Activated T-helper 17 cell treated with anti-CD3 and anti-CD28 coated beads, Interleukin-2, amount 50 U/mL, for 72 hours (primary cell): Measurements from ENCODE around the gene ZNF521. TPM values are rescaled to one million over a fixed set of nuclear protein-coding genes. Genes with fewer than 3 reads are reported as not detected.
A peak's percentile ranks its signal among the peaks of the same experiment; 100 is the strongest.

Source experiments
- ATAC-seq: fragments of 150-1000 bp; cut with Tn5 transposase; replicated peaks from 2 replicates; pipeline ENCODE4 v1.10.0; 2021; ENCODE audit warnings: mild to moderate bottlenecking, moderate library complexity
- H3K27ac Mint-ChIP-seq: one replicate; pipeline ENCODE4 v1.8.0; 2022; ENCODE audit warnings: mixed read lengths
- H3K27me3 Mint-ChIP-seq: one replicate; pipeline ENCODE4 v1.8.0; 2022; ENCODE audit warnings: mixed read lengths
- H3K36me3 Mint-ChIP-seq: one replicate; pipeline ENCODE4 v1.8.0; 2022; ENCODE audit warnings: low read depth, mild to moderate bottlenecking, mixed read lengths
- H3K4me1 Mint-ChIP-seq: one replicate; pipeline ENCODE4 v1.8.0; 2022; ENCODE audit warnings: mixed read lengths
- H3K4me3 Mint-ChIP-seq: one replicate; pipeline ENCODE4 v1.8.0; 2022; ENCODE audit warnings: mild to moderate bottlenecking, mixed read lengths
- H3K9me3 Mint-ChIP-seq: one replicate; pipeline ENCODE4 v1.8.0; 2022; ENCODE audit warnings: mixed read lengths
- total RNA-seq, 2 donors: library from RNA; stranded (reverse); gene quantifications; one replicate each; pipeline ENCODE4 v1.2.3, GENCODE V29; 2022

The ZNF521 gene
- not detected for total RNA-seq

GRCh38 chr18:25351777-25352628 lies at the start of gene ZNF521:
TSS of gene ZNF521 (minus strand) at chr18:25352166. CDS start at chr18:25350946, 1,220 bp downstream.
- ATAC-seq: peak; percentile 49
- H3K4me3 Mint-ChIP-seq: peak within 1 kb of the TSS; percentile 75
- H3K4me1 Mint-ChIP-seq: no peaks in the 10 kb centered on the region
- no peak within 1 kb of the TSS for H3K27ac Mint-ChIP-seq
- H3K36me3 Mint-ChIP-seq: peaks cover 11% of the 10 kb centered on the region
- H3K9me3 Mint-ChIP-seq: no peaks in the 10 kb centered on the region
- peaks cover 45% of the 10 kb centered on the region for H3K27me3 Mint-ChIP-seq

GRCh38 chr18:25399554-25399953 lies 47.6 kb upstream of the ZNF521 start:
- Mint-ChIP-seq H3K9me3 (peaks cover 8% of the 10 kb centered on the region), H3K4me1 (no peaks in the 10 kb centered on the region), H3K4me3 (no peak overlapping the region), H3K27me3 (no peaks in the 10 kb centered on the region), H3K27ac (no peak overlapping the region), H3K36me3 (no peaks in the 10 kb centered on the region)
- no peak for ATAC-seq

- Mint-ChIP-seq H3K27me3 (peaks cover 5% of the 10 kb centered on the region), H3K27ac (no peak overlapping the region), H3K9me3 (peaks cover 21% of the 10 kb centered on the region), H3K4me1 (no peaks in the 10 kb centered on the region), H3K36me3 (no peaks in the 10 kb centered on the region), H3K4me3 (no peak overlapping the region)
- ATAC-seq: no peak
These were observed 40.2 kb upstream of the ZNF521 start for GRCh38 chr18:25392192-25392591.

DNA sequence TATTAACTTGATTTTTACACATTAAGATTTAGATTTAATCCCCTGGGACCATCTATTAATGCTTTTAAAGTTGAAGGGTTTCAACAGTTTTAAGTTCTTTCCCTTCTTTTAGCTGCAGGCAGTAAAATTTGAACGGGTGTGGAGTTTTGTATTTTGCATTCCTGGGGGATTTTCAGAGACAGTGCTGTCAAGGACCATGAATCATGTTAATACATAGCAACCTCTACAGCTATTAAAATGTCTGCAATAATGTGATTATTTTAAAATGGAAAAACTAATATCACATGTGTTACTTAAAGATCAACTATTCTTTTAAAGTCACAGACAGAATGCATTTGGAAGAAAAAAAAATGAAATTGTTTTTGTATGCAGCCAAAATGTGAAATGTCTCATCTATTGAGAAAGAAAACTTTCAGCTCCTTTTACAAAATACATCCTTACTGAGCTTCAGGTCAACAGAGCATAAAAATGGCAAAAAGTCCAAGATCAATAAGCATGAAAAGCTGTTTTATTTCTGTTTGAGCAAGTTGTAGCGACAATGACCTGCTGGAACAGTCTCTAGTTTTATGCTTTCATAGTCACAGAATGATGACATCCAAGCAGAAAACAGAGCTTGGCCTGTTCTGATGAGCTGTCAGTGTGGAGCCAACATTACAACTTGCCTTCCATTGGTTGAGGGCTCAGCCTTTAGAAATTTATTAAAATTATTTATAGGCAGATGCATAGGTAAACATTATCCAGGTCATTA lies 21.6 kb upstream of the ZNF521 start:
- Mint-ChIP-seq H3K9me3 (peaks cover 4% of the 10 kb centered on the region), H3K36me3 (no peaks in the 10 kb centered on the region), H3K4me3 (no peak overlapping the region), H3K27ac (no peak overlapping the region), H3K27me3 (peaks cover 15% of the 10 kb centered on the region), H3K4me1 (no peaks in the 10 kb centered on the region)
- ATAC-seq: no peak

DNA sequence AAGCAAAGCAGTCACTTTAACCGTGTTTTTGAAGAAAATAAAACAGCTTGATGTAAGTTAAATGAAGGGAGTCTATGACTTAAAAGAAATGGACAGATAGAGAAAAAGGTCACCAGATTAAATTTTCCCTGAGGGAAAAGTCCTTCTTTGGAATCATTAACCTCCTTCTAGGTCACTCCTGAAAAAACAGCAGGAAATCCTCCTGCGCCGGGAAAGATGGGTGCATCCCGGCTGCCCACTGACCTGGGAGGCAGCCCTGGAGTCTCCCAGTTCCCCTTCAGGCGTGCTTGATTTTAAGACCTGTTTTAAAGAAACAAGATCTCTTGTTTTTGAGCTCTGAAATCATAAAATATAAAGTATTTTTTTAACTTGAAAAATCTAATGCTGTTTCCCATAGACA lies 18.4 kb upstream of the ZNF521 start:
- Mint-ChIP-seq H3K9me3 (no peaks in the 10 kb centered on the region), H3K36me3 (no peaks in the 10 kb centered on the region), H3K27me3 (peaks cover 7% of the 10 kb centered on the region), H3K4me1 (no peaks in the 10 kb centered on the region), H3K27ac (no peak overlapping the region), H3K4me3 (no peak overlapping the region)
- ATAC-seq: no peak

DNA sequence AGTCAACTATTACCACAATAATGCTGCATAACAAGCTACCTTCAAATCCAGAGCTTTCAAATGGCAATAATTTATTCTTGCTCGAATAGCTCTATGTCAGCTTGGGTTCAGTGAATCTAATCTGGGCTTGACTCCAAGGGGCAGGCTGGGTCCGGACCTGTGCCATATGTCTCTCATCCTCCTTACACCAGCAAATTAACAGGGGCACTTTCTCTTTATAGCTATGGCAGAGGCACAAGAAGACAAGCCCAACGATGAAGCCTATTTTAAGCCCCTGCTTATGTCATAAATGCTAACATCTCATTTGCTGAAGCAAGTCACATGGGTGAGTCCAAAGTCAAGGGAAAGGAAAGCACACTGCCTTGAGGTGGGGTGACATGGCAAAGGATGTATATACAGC lies 13.3 kb upstream of the ZNF521 start:
- Mint-ChIP-seq H3K4me1 (no peaks in the 10 kb centered on the region), H3K4me3 (no peak overlapping the region), H3K36me3 (no peaks in the 10 kb centered on the region), H3K9me3 (no peaks in the 10 kb centered on the region), H3K27me3 (peaks cover 12% of the 10 kb centered on the region), H3K27ac (no peak overlapping the region)
- ATAC-seq: no peak

- Mint-ChIP-seq H3K9me3 (no peaks in the 10 kb centered on the region), H3K4me3 (no peak overlapping the region), H3K27me3 (peaks cover 16% of the 10 kb centered on the region), H3K27ac (no peak overlapping the region), H3K4me1 (no peaks in the 10 kb centered on the region), H3K36me3 (no peaks in the 10 kb centered on the region)
- ATAC-seq: no peak
These were observed 12.8 kb upstream of the ZNF521 start for GRCh38 chr18:25364732-25365131.

- no peak for ATAC-seq
These were observed 8.4 kb upstream of the ZNF521 start for GRCh38 chr18:25360301-25360899.

GRCh38 chr18:25353080-25353479 lies 1.1 kb upstream of the ZNF521 start:
- Mint-ChIP-seq H3K9me3 (no peaks in the 10 kb centered on the region), H3K36me3 (peaks cover 11% of the 10 kb centered on the region), H3K27me3 (peaks cover 36% of the 10 kb centered on the region), H3K27ac (no peak overlapping the region), H3K4me3 (peak overlapping the region; percentile 9), H3K4me1 (no peaks in the 10 kb centered on the region)
- no peak for ATAC-seq

More at GRCh38 chr18:25360301-25360899, 8.4 kb upstream of the ZNF521 start:
- H3K9me3 Mint-ChIP-seq: no peaks in the 10 kb centered on the region
- H3K27ac Mint-ChIP-seq: no peak overlapping the region
- no peaks in the 10 kb centered on the region for H3K36me3 Mint-ChIP-seq
- H3K4me1 Mint-ChIP-seq: no peaks in the 10 kb centered on the region
- peaks cover 21% of the 10 kb centered on the region for H3K27me3 Mint-ChIP-seq
- no peak overlapping the region for H3K4me3 Mint-ChIP-seq

DNA sequence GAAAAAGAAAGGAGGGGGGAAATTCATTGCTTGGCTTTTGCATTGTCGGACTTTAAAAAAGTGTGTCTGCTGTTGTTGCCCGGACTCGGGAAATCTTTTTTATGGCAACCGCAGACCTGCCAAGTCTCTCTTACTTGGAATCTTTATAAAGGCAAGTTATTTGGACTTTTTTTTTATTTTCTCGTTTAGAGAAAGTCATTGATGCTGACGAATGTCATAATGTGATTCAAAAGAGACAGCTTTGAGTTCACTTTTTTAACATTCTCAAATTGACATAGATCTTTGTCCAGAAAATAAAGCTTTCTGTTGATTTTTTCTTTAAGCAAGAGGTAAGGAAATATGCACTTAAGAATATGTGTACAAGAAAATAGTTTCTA lies 651 bp upstream of the ZNF521 start:
- H3K4me1 Mint-ChIP-seq: no peaks in the 10 kb centered on the region
- H3K9me3 Mint-ChIP-seq: no peaks in the 10 kb centered on the region
- ATAC-seq: no peak
- H3K36me3 Mint-ChIP-seq: peaks cover 11% of the 10 kb centered on the region
- H3K4me3 Mint-ChIP-seq: peak overlapping the region; percentile 9
- H3K27me3 Mint-ChIP-seq: peaks cover 41% of the 10 kb centered on the region
- H3K27ac Mint-ChIP-seq: no peak overlapping the region

DNA sequence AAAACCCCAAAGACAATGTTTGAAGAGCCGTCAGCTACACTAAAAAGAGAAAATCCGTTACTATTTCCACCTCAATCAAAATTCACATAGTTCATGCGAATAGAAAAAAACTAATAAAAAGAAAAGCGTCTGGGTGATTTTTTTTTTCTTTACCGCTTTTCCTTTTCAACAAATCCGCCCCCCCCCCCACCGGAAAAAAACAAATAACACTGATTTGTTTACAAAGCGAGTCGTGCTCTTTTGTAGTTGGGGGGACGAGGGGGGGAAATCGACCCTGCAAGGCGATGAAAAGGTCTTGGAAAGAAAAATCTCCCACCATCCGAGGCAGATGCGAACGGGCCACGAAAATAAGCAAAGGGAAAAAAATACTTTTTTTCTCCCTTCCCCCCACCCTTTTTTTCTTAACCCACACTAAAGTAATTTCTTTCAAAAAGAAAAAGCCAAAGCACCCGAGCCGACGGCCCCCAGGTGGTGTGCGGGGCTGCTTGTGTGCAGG lies 638 bp downstream of the ZNF521 start:
- peaks cover 11% of the 10 kb centered on the region for H3K36me3 Mint-ChIP-seq
- H3K4me1 Mint-ChIP-seq: no peaks in the 10 kb centered on the region
- no peaks in the 10 kb centered on the region for H3K9me3 Mint-ChIP-seq
- peak overlapping the region; percentile 75 for H3K4me3 Mint-ChIP-seq
- H3K27me3 Mint-ChIP-seq: peaks cover 49% of the 10 kb centered on the region
- no peak for ATAC-seq
- H3K27ac Mint-ChIP-seq: no peak overlapping the region

DNA sequence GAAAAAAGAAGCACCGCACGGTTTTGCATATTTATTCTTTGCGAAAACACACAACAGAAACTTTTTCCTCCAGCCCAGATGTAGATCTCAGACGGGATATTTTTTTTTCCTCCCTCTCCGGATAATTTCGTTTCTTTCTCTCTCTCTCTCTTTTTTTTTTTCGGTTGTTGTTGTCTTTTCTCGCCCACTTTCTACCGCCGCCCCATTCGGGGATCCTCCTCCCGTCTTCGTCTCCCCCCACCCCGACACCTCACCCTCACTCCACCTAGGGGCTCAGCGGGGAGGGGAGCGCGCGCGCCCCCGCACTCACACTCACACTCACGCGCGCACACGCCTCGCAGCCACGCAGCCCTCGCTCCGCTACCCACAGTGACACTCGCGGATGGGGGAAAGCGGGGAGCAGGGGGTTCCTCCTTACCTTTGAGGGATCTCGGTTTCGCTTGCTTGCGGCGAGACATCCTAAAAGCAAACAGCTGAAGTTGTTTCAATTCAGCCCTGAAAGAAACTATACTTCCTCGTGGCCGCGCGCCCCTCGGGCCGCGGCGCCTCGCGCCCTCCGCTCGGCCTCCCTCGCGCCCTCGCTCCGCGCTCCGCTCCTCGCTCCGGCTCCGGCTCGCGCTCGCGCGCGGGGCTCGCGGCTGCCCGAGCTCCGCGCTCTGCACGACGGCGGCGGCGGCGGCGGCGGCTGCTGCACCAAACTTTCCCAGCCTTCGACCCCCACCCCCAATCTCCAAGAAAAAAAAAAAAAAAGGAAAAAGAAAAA lies 1.3 kb downstream of the ZNF521 start:
- H3K4me1 Mint-ChIP-seq: no peaks in the 10 kb centered on the region
- no peaks in the 10 kb centered on the region for H3K9me3 Mint-ChIP-seq
- ATAC-seq: no peak
- peaks cover 11% of the 10 kb centered on the region for H3K36me3 Mint-ChIP-seq
- peaks cover 49% of the 10 kb centered on the region for H3K27me3 Mint-ChIP-seq
- H3K27ac Mint-ChIP-seq: no peak overlapping the region
- peak overlapping the region; percentile 75 for H3K4me3 Mint-ChIP-seq

DNA sequence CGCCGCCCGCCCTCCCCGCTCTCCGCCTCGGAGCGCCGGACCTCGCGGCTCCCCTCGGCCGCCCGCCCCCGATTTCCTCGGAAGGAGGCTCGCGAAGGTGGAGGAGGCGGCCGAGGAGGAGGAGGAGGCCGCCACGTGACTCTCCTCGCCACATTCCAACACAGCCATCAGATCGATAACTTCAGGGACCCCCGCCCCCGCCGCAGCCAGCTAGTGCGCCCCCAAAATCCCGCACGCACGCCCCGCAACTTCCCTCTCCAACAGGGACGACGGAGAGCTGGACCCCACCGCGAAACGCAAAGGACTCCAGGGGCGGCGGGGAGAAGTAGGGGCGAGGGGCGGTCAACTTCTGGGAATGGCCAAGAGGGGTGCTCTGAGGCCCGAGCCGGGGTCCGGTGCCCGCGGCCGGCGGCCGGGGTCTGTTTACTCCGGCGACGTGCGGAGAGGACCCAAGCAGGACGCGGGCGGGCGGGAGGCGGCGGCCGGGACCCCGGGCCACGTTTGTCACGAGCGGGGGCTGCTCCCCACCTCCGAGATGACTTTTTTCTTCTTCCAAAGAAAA lies 2.0 kb downstream of the ZNF521 start:
- Mint-ChIP-seq H3K4me3 (peak overlapping the region; percentile 75), H3K27ac (no peak overlapping the region), H3K27me3 (peaks cover 53% of the 10 kb centered on the region), H3K36me3 (peaks cover 11% of the 10 kb centered on the region), H3K9me3 (no peaks in the 10 kb centered on the region), H3K4me1 (no peaks in the 10 kb centered on the region)
- ATAC-seq: no peak
